GM12891 (cell line): ENCODE measurements around the gene GMDS.

Experiments used
- POLR2A ChIP-seq: IDR thresholded peaks from 2 replicates; pipeline ENCODE4 v1.6.1; 2011; ENCODE audit warnings: low read depth, low read length, control low read depth
- POLR2AphosphoS5 ChIP-seq: IDR thresholded peaks from 2 replicates; pipeline ENCODE4 v1.6.1; 2011; ENCODE audit warnings: low read depth, low read length, control low read depth
- SPI1 ChIP-seq: IDR thresholded peaks from 2 replicates; pipeline ENCODE4 v1.6.1; 2011; ENCODE audit warnings: low read depth, low read length, control low read depth
- TAF1 ChIP-seq: IDR thresholded peaks from 2 replicates; pipeline ENCODE4 v1.6.1; 2011; ENCODE audit warnings: low read depth, low read length, control low read depth

DNA sequence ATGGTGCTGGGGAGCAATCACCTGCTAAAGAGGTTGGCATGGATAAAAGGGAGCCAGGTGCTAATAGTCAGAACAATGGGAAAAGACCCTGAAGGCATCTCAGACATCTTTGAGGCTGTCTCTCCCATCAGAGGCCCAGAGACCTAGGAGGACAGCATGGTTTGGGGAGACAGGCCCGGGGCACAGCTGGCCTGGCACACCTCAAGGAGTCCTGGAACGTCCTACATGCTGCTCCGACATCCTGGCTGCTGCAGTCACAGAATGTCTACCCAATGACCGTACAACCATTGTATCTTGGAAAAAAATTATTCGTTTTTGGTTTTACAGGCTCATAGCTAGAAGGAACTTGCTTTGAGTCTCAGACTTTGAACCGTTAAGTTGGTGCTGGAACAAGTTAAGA is 4.4 kb downstream of the GMDS start:
- TF ChIP-seq POLR2AphosphoS5 (no peak), POLR2A (no peak), TAF1 (no peak), SPI1 (no peak)
